A549 (cell line): ENCODE results near the gene RENBP. TPM values are rescaled to one million over a fixed set of nuclear protein-coding genes. Genes with fewer than 3 reads are reported as not detected.

Experiments used
- ATAC-seq, 2 experiments: fragments of 200-7000 bp in 1 of 2; fragments of >200 bp in 1 of 2; cut with Nextera tagmentation in 1 of 2; cut with Tn5 transposase in 1 of 2; 3 replicates each; pipeline versions ENCODE4 v1.8.0 to v1.9.1; 2018 to 2020; ENCODE audit warnings: mild to moderate bottlenecking in 1 of 2, moderate library complexity in 1 of 2
- CTCF ChIA-PET: fragments of 300-600 bp; sonication (Branson Sonifier 250); formaldehyde crosslinking; extraction: SDS; loops from one replicate; lab custom pipeline; 2021; ENCODE audit warnings: antibody characterized with exemption, inconsistent platforms; lab: Yijun Ruan, JAX
- POLR2A ChIA-PET: fragments of 350-600 bp; formaldehyde crosslinking; extraction: SDS; loops from one replicate; lab custom pipeline; 2021; ENCODE audit warnings: antibody characterized with exemption, inconsistent platforms; lab: Yijun Ruan, JAX
- DNase-seq, 2 experiments: peaks; one replicate each; pipeline versions ENCODE4 v3.0.0 to v3.0.0-alpha.2; 2011 to 2016; ENCODE audit warnings: low read depth in 1 of 2, low spot score in 1 of 2
- FAIRE-seq: peaks from 2 replicates; lab custom pipeline; 2011; peaks lifted over from hg19 to GRCh38; lab: Jason Lieb, UNC
- H3K27ac ChIP-seq, 2 experiments: fragments of >200 bp; sonication (Bioruptor Twin); formaldehyde crosslinking; 3 replicates each; pipeline ENCODE4 v1.5.1; 2016 to 2017
- H3K4me1 ChIP-seq: fragments of >200 bp; sonication (Bioruptor Twin); formaldehyde crosslinking; 3 replicates; pipeline ENCODE4 v1.6.1; 2016
- H3K4me2 ChIP-seq: fragments of >200 bp; sonication (Bioruptor Twin); formaldehyde crosslinking; 3 replicates; pipeline ENCODE4 v1.6.1; 2016
- H3K4me3 ChIP-seq: fragments of >200 bp; sonication (Bioruptor Twin); formaldehyde crosslinking; 3 replicates; pipeline ENCODE4 v1.5.1; 2016
- H3K9me3 ChIP-seq: fragments of >200 bp; sonication (Bioruptor Twin); formaldehyde crosslinking; 3 replicates; pipeline ENCODE4 v1.6.1; 2016
- BCL3 ChIP-seq: fragments of >200 bp; sonication (Bioruptor Twin); formaldehyde crosslinking; IDR thresholded peaks from 3 replicates; pipeline ENCODE4 v1.6.1; 2016
- BHLHE40 ChIP-seq: IDR thresholded peaks from 2 replicates; pipeline ENCODE4 v1.6.1; 2012; ENCODE audit warnings: low read depth, low read length, inconsistent platforms
- CBX2 ChIP-seq: fragments of 200-600 bp; sonication (generic); IDR thresholded peaks from 2 replicates; pipeline ENCODE4 v1.6.1; 2016; ENCODE audit warnings: low read depth, mild to moderate bottlenecking, borderline replicate concordance
- CBX8 ChIP-seq: fragments of 200-600 bp; sonication (generic); IDR thresholded peaks from 2 replicates; pipeline ENCODE4 v1.6.1; 2016
- CEBPB ChIP-seq, 2 experiments: fragments of >200 bp in 1 of 2; sonication (Bioruptor Twin) in 1 of 2; formaldehyde crosslinking in 1 of 2; IDR thresholded peaks; 2 replicates each; pipeline ENCODE4 v1.6.1; 2012 to 2016
- CHD2 ChIP-seq: fragments of 150-350 bp; IDR thresholded peaks from 2 replicates; pipeline ENCODE4 v1.6.1; 2014; ENCODE audit warnings: low read length; ENCODE audit not compliant: partially characterized antibody
- CHD4 ChIP-seq: fragments of 200-600 bp; sonication (generic); IDR thresholded peaks from 2 replicates; pipeline ENCODE4 v1.6.1; 2016; ENCODE audit warnings: antibody characterized with exemption, mild to moderate bottlenecking, borderline replicate concordance
- CTCF ChIP-seq: fragments of >200 bp; sonication (Bioruptor Twin); formaldehyde crosslinking; IDR thresholded peaks from 3 replicates; pipeline ENCODE4 v1.5.1; 2016
- EHMT2 ChIP-seq: fragments of 200-600 bp; sonication (generic); IDR thresholded peaks from 2 replicates; pipeline ENCODE4 v1.6.1; 2016; ENCODE audit warnings: antibody characterized with exemption, low read depth, mild to moderate bottlenecking, moderate library complexity
- EP300 ChIP-seq, 2 experiments: fragments of >200 bp; sonication (Bioruptor Twin); formaldehyde crosslinking; IDR thresholded peaks; 2 replicates in 1 of 2; 3 replicates in 1 of 2; pipeline ENCODE4 v1.6.1; 2016 to 2017
- HEYL ChIP-seq: fragments of 250-450 bp; sonication (Bioruptor Pico); IDR thresholded peaks from 2 replicates; pipeline ENCODE4 v1.8.0; 2021; ENCODE audit warnings: mild to moderate bottlenecking, moderate library complexity
- HMGXB4 ChIP-seq: fragments of 250-450 bp; sonication (Bioruptor Pico); IDR thresholded peaks from 2 replicates; pipeline ENCODE4 v1.5.0; 2021; ENCODE audit warnings: mild to moderate bottlenecking, moderate library complexity, borderline replicate concordance
- HOXB5 ChIP-seq: fragments of 250-450 bp; sonication (Bioruptor Pico); IDR thresholded peaks from 2 replicates; pipeline ENCODE4 v1.5.0; 2020; ENCODE audit warnings: mild to moderate bottlenecking, moderate library complexity
- JUN ChIP-seq, 2 experiments: fragments of >200 bp; sonication (Bioruptor Twin); formaldehyde crosslinking; IDR thresholded peaks; 2 replicates in 1 of 2; 3 replicates in 1 of 2; pipeline ENCODE4 v1.6.1; 2016 to 2017
- KDM1A ChIP-seq: fragments of 200-600 bp; sonication (generic); IDR thresholded peaks from 2 replicates; pipeline ENCODE4 v1.6.1; 2016; ENCODE audit warnings: low read depth, mild to moderate bottlenecking
- MAX ChIP-seq: IDR thresholded peaks from 2 replicates; pipeline ENCODE4 v1.6.1; 2012
- MYC ChIP-seq: IDR thresholded peaks from 2 replicates; pipeline ENCODE4 v1.6.1; 2012; ENCODE audit warnings: mild to moderate bottlenecking, inconsistent platforms, low read length, improper control_type of control experiment, borderline replicate concordance
- NPAS2 ChIP-seq: fragments of 250-450 bp; sonication (Bioruptor Pico); IDR thresholded peaks from 2 replicates; pipeline ENCODE4 v1.8.0; 2022; ENCODE audit warnings: mild to moderate bottlenecking, moderate library complexity, borderline replicate concordance
- PBX3 ChIP-seq: IDR thresholded peaks from 2 replicates; pipeline ENCODE4 v1.6.1; 2012
- POLR2A ChIP-seq: IDR thresholded peaks from 2 replicates; pipeline ENCODE4 v1.6.1; 2012; ENCODE audit warnings: mild to moderate bottlenecking, low read length
- RNF2 ChIP-seq: fragments of 200-600 bp; sonication (generic); IDR thresholded peaks from 2 replicates; pipeline ENCODE4 v1.6.1; 2016; ENCODE audit warnings: low read depth, mild to moderate bottlenecking, antibody characterized with exemption, moderate library complexity, borderline replicate concordance
- SMC3 ChIP-seq: fragments of >200 bp; sonication (Bioruptor Twin); formaldehyde crosslinking; IDR thresholded peaks from 3 replicates; pipeline ENCODE4 v1.6.1; 2018; ENCODE audit warnings: inconsistent platforms
- WGBS: methylation state at CpG from one replicate; pipeline ENCODE4 v1.1.6; 2017; ENCODE audit errors: missing lambda C conversion rate; 5-methylcytosine and 5-hydroxymethylcytosine counted together
- polyA plus RNA-seq, 4 experiments: library from polyadenylated mRNA; depleted of rRNA in 3 of 4; stranded (reverse); fragments of >200 nt; fragmentation: RNase III in 1 of 4; extraction: RNeasy Plus Mini Kit Qiagen cat#74134 plus additional on column Dnase treatment in 1 of 4; gene quantifications; 2 replicates in 3 of 4; 3 replicates in 1 of 4; pipeline ENCODE4 v1.2.3, GENCODE V29; 2011 to 2017

RENBP gene
- polyA plus RNA-seq, 2 of the 4 experiments (the other 2 are of a cell fraction): not detected

- Histone ChIP-seq H3K4me1 (peaks cover 9% of the 10 kb centered on the region; the same call in 1 of the 3 replicates), H3K9me3 (no peaks in the 10 kb centered on the region), H3K4me2 (peak overlapping the region; percentile 98), H3K4me3 (peak overlapping the region; percentile 91), H3K27ac (peak overlapping the region; percentile 86 to 92)
- ChIA-PET CTCF (interaction anchor here (0.6 to 25.1 kb wide), 3 partner anchors 10 to 75 kb away, joined by 4 to 363 read pairs (median 26); partner anchors contain the start of gene RENBP), POLR2A (interaction anchor here (0.5 to 1.0 kb wide), 5 partner anchors 10 to 994 kb away, joined by 3 to 4 read pairs (median 3); partner anchors contain the start of gene HCFC1)
- 36% methylated on average over 9 of the region's 32 CpGs for WGBS
- no peak for FAIRE-seq
- no peak for DNase-seq
- TF ChIP-seq RNF2: no peak
- no peak for TF ChIP-seq HOXB5 (CRISPR knock-in tag)
- TF ChIP-seq EHMT2: no peak
- TF ChIP-seq MYC: 0 out of 2 replicates have a peak, but pooled peaks have one; percentile 3
- no peak for TF ChIP-seq HMGXB4 (CRISPR knock-in tag)
- TF ChIP-seq CHD4: no peak
- TF ChIP-seq MAX: peak; percentile 44; the same call in 1 of the 2 replicates
- TF ChIP-seq CHD2: no peak
- TF ChIP-seq BCL3: no peak
- TF ChIP-seq BHLHE40: no peak
- peak; percentile 36 to 54 for ATAC-seq
Observed at GRCh38 chrX:153935326-153935851, 9.1 kb downstream of the RENBP start.

GRCh38 chrX:153934762-153935325 is 9.6 kb downstream of the RENBP start, which contains the start of gene NAA10:
Gene NAA10 (minus strand): TSS chrX:153935037. CDS start chrX:153934904, 133 bp downstream.
- CTCF ChIA-PET: interaction anchor here (4.5 to 25.1 kb wide), 2 partner anchors 10 to 12 kb away, joined by 26 to 363 read pairs; partner anchors contain the start of gene RENBP
- peak within 1 kb of the TSS; percentile 98 for H3K4me2 ChIP-seq
- peak; percentile 72 for DNase-seq
- H3K4me3 ChIP-seq: peak within 1 kb of the TSS; percentile 91
- TF ChIP-seq SMC3 (no peak), JUN (IDR thresholded peaks at IDR 0.05) (peak in 1 of 2 experiments; percentile 78; a peak in 2 of 5 replicates), POLR2A (peak; percentile 63), BCL3 (0 out of 3 replicates have a peak, but pooled peaks have one; percentile 57), MYC (0 out of 2 replicates have a peak, but pooled peaks have one; percentile 12), CBX8 (no peak)
- H3K27ac ChIP-seq: peak within 1 kb of the TSS; percentile 86 to 92
- no peaks in the 10 kb centered on the region for H3K9me3 ChIP-seq
- H3K4me1 ChIP-seq: peaks cover 9% of the 10 kb centered on the region; the same call in 1 of the 3 replicates
- WGBS: no CpG with 5 or more reads among the region's 87 CpGs
- FAIRE-seq: no peak
- ATAC-seq: peak; percentile 95 to 96
- POLR2A ChIA-PET: interaction anchor here (0.5 to 1.0 kb wide), 5 partner anchors 10 to 993 kb away, joined by 3 to 4 read pairs (median 3); partner anchors contain the start of gene HCFC1

GRCh38 chrX:153934148-153934761 is 10.2 kb downstream of the RENBP start:
- CTCF ChIA-PET: interaction anchor here (4.5 to 25.1 kb wide), 2 partner anchors 11 kb away, joined by 26 to 363 read pairs; partner anchors contain the start of gene RENBP
- Histone ChIP-seq H3K4me2 (peak overlapping the region; percentile 90), H3K4me1 (peaks cover 12% of the 10 kb centered on the region), H3K9me3 (no peaks in the 10 kb centered on the region), H3K27ac (peak overlapping the region; percentile 86 to 92), H3K4me3 (peak overlapping the region; percentile 91)
- no peak for FAIRE-seq
- 0% methylated on average over 6 of the region's 33 CpGs for WGBS
- POLR2A ChIA-PET: interaction anchor here (1.0 kb wide), 1 partner anchor 37 kb away, joined by 4 read pairs; the partner anchor contains the start of gene HCFC1
- ATAC-seq: peak in 1 of 2 experiments; percentile 8; a peak in 2 of 6 replicates
- DNase-seq: no peak
- TF ChIP-seq EP300 (IDR thresholded peaks at IDR 0.05) (no peak), CEBPB (IDR thresholded peaks at IDR 0.05) (no peak), CTCF (no peak), CBX2 (no peak), KDM1A (no peak), HEYL (CRISPR knock-in tag) (no peak), CHD4 (no peak), NPAS2 (CRISPR knock-in tag) (no peak), PBX3 (no peak)
